ENCODE results near the gene CFAP44. TPM values are rescaled to one million over a fixed set of nuclear protein-coding genes. Genes with fewer than 3 reads are reported as not detected.
A peak's percentile ranks its signal among the peaks of the same experiment; 100 is the strongest.

Gene CFAP44
- total RNA-seq, 6 experiments from 2014 or later = 0.86 to 1.4 (median 1.0) TPM

DNA sequence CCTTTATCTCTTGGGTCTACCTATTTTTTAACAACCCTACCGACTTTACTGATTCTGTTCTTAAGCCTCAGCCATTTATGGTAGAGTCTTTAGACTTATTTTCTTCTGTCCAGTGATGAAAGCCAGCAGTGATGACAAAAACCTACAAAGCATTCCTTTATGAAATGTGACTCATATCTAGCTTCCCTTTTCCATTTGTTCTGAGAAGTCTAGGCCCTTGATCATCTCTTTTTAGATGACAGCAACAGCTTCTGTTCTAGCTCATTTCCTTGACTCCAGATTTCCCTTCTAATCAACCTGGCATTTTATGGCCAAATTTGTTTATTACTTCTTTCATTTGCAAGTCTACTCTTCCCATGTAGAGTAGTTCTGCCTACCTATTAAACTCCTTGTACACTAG is 36.1 kb downstream of the CFAP44 start:
- Mint-ChIP-seq H3K27me3 (ENCODE audit: insufficient read depth) (no peaks in the 10 kb centered on the region), H3K4me1 (ENCODE audit: low read depth) (peaks cover 16% of the 10 kb centered on the region), H3K4me3 (no peak overlapping the region), H3K9me3 (no peaks in the 10 kb centered on the region), H3K36me3 (ENCODE audit: low read depth) (no peaks in the 10 kb centered on the region), H3K27ac (peak overlapping the region; percentile 34)
- no peak for TF ChIP-seq CTCF (IDR thresholded peaks at IDR 0.05)
- DNase-seq = peak; percentile 55

DNA sequence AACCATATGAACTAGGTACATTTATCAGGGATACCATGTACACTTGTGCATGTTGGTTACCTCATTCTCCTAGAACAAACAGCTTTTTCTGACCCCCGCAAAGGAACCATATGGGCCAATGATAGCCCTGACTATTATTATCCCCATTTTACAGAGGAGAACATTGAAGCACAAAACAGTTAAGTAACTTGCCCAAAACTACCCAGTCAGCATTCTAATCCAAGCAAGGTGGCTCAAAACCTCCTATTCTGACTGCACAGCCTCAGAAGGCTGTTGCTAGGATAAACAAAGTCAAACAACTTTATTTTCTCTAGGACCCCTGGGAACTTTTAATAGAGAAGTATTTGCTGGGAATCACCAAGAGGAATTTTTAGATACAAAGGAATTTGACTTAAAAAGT is 36.7 kb downstream of the CFAP44 start:
- Mint-ChIP-seq H3K27ac (no peak overlapping the region), H3K4me1 (ENCODE audit: low read depth) (peaks cover 16% of the 10 kb centered on the region), H3K27me3 (ENCODE audit: insufficient read depth) (no peaks in the 10 kb centered on the region), H3K36me3 (ENCODE audit: low read depth) (no peaks in the 10 kb centered on the region), H3K4me3 (no peak overlapping the region), H3K9me3 (no peaks in the 10 kb centered on the region)
- TF ChIP-seq CTCF (IDR thresholded peaks at IDR 0.05) = no peak
- DNase-seq = no peak

Small RNA genes within 50 kb of the gene (microRNA-seq; reads per million reads assigned to microRNA genes)
- gene MIR8076 = not detected

Other genes starting within 250 kb of the CFAP44 start
- 10 to 100 TPM in 4 of 6 experiments, 1 to 10 TPM in 2; 7.0 to 15.1 (median 13.2) TPM for gene BOC, start 229.9 kb downstream of the CFAP44 start, total RNA-seq (2021; fragmentation: NEBNext Ultra II Directional; extraction: Animal tissue kit (Norgen Biotek cat#: 25700))
- 1 to 10 TPM; 6.9 to 7.5 (median 7.1) TPM for gene SPICE1, start 73.7 kb upstream of the CFAP44 start, total RNA-seq (2021; fragmentation: NEBNext Ultra II Directional; extraction: Animal tissue kit (Norgen Biotek cat#: 25700))
- not detected for gene SIDT1, start 91.1 kb upstream of the CFAP44 start, total RNA-seq (2021; fragmentation: NEBNext Ultra II Directional; extraction: Animal tissue kit (Norgen Biotek cat#: 25700))

Data from HFFc6 (cell line).